22Rv1 (cell line): ENCODE data around the gene MPV17.

Source experiments
- H3K27ac ChIP-seq: fragments of 450-650 bp; 2 replicates; pipeline ENCODE4 v1.5.1; 2017
- CTCF ChIP-seq: fragments of 450-650 bp; IDR thresholded peaks from 2 replicates; pipeline ENCODE4 v1.5.1; 2017; ENCODE audit warnings: mild to moderate bottlenecking
- ZFX ChIP-seq: fragments of 450-650 bp; IDR thresholded peaks from 2 replicates; pipeline ENCODE4 v1.6.1; 2017; ENCODE audit warnings: antibody characterized with exemption, borderline replicate concordance

Gene MPV17

GRCh38 chr2:27261241-27261925 lies 61.5 kb downstream of the MPV17 start:
- no peak for TF ChIP-seq CTCF
- TF ChIP-seq ZFX: no peak

More at GRCh38 chr2:27261241-27261925, 61.5 kb downstream of the MPV17 start:
- H3K27ac ChIP-seq: no peak overlapping the region
